ENCODE results near the gene ATP6V0D1.

ATP6V0D1 gene

DNA sequence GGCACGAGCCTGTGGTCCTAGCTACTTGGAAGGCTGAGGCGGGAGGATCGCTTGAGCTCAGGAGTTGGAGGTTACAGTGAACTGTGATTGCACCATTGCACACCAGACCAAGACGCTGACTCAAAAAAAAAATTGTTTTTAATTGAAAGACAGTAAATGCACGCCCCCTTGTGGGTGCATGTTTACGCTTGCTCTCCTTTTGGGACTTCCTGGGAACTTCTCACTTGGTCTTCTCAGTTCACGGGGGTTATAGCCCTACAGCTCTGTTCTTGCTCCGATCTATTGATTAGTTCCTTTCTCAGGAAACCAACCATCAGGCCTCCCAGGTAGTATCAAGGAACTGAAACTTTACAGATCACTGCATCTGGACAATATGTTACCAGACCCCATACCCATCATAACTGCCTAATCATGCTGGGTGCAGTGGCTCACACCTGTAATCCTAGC, 33.4 kb upstream of the ATP6V0D1 start (continued):
- TF ChIP-seq ZNF658 (tag by site-specific recombination; IDR thresholded peaks at IDR 0.05) (no peak), KLF8 (tag by site-specific recombination; IDR thresholded peaks at IDR 0.05) (no peak), ZNF366 (tag by site-specific recombination; conservative IDR thresholded peaks at IDR 0.05) (no peak), ZNF433 (tag by site-specific recombination; IDR thresholded peaks at IDR 0.05; ENCODE audit: low read depth) (no peak), MEIS1 (CRISPR knock-in tag; IDR thresholded peaks at IDR 0.05; ENCODE audit: borderline replicate concordance) (no peak), ZNF174 (tag by site-specific recombination; IDR thresholded peaks at IDR 0.05) (no peak), ZNF530 (tag by site-specific recombination; IDR thresholded peaks at IDR 0.05; ENCODE audit: low read depth) (no peak), FEZF1 (tag by site-specific recombination; IDR thresholded peaks at IDR 0.05) (no peak), ZNF335 (tag by site-specific recombination; conservative IDR thresholded peaks at IDR 0.05) (0 out of 2 replicates have a peak, but pooled peaks have one; percentile 11), ZNF133 (tag by site-specific recombination; IDR thresholded peaks at IDR 0.05) (no peak), ZNF707 (tag by site-specific recombination; IDR thresholded peaks at IDR 0.05) (no peak), OVOL3 (tag by site-specific recombination; IDR thresholded peaks at IDR 0.05) (no peak), ZNF571 (tag by site-specific recombination; IDR thresholded peaks at IDR 0.05) (no peak), OSR2 (tag by site-specific recombination; IDR thresholded peaks at IDR 0.05) (no peak), ZXDB (tag by site-specific recombination; IDR thresholded peaks at IDR 0.05) (0 out of 2 replicates have a peak, but pooled peaks have one; percentile 36), ZNF548 (tag by site-specific recombination; IDR thresholded peaks at IDR 0.05) (no peak), ZNF624 (tag by site-specific recombination; IDR thresholded peaks at IDR 0.05) (no peak), ZNF391 (tag by site-specific recombination; IDR thresholded peaks at IDR 0.05; ENCODE audit: borderline replicate concordance, low read depth) (no peak), ZNF76 (tag by site-specific recombination; IDR thresholded peaks at IDR 0.05; ENCODE audit: borderline replicate concordance, low read depth) (no peak), ZNF521 (tag by site-specific recombination; IDR thresholded peaks at IDR 0.05) (no peak), ZNF654 (tag by site-specific recombination; IDR thresholded peaks at IDR 0.05; ENCODE audit: low read depth) (peak; percentile 58), BCL11B (tag by site-specific recombination; IDR thresholded peaks at IDR 0.05; ENCODE audit: low read depth) (no peak)
- TF ChIP-seq, protein P1, sequence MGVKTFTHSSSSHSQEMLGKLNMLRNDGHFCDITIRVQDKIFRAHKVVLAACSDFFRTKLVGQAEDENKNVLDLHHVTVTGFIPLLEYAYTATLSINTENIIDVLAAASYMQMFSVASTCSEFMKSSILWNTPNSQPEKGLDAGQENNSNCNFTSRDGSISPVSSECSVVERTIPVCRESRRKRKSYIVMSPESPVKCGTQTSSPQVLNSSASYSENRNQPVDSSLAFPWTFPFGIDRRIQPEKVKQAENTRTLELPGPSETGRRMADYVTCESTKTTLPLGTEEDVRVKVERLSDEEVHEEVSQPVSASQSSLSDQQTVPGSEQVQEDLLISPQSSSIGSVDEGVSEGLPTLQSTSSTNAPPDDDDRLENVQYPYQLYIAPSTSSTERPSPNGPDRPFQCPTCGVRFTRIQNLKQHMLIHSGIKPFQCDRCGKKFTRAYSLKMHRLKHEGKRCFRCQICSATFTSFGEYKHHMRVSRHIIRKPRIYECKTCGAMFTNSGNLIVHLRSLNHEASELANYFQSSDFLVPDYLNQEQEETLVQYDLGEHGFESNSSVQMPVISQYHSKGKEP (tag by site-specific recombination; IDR thresholded peaks at IDR 0.05), result 0 out of 2 replicates have a peak, but pooled peaks have one; percentile 28
- TF ChIP-seq, protein P2, sequence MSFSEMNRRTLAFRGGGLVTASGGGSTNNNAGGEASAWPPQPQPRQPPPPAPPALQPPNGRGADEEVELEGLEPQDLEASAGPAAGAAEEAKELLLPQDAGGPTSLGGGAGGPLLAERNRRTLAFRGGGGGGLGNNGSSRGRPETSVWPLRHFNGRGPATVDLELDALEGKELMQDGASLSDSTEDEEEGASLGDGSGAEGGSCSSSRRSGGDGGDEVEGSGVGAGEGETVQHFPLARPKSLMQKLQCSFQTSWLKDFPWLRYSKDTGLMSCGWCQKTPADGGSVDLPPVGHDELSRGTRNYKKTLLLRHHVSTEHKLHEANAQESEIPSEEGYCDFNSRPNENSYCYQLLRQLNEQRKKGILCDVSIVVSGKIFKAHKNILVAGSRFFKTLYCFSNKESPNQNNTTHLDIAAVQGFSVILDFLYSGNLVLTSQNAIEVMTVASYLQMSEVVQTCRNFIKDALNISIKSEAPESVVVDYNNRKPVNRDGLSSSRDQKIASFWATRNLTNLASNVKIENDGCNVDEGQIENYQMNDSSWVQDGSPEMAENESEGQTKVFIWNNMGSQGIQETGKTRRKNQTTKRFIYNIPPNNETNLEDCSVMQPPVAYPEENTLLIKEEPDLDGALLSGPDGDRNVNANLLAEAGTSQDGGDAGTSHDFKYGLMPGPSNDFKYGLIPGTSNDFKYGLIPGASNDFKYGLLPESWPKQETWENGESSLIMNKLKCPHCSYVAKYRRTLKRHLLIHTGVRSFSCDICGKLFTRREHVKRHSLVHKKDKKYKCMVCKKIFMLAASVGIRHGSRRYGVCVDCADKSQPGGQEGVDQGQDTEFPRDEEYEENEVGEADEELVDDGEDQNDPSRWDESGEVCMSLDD (tag by site-specific recombination; IDR thresholded peaks at IDR 0.05), result no peak
- TF ChIP-seq, protein P3, sequence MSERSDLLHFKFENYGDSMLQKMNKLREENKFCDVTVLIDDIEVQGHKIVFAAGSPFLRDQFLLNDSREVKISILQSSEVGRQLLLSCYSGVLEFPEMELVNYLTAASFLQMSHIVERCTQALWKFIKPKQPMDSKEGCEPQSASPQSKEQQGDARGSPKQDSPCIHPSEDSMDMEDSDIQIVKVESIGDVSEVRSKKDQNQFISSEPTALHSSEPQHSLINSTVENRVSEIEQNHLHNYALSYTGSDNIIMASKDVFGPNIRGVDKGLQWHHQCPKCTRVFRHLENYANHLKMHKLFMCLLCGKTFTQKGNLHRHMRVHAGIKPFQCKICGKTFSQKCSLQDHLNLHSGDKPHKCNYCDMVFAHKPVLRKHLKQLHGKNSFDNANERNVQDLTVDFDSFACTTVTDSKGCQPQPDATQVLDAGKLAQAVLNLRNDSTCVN (tag by site-specific recombination; optimal IDR thresholded peaks at IDR 0.05), result no peak
- TF ChIP-seq, protein P4, sequence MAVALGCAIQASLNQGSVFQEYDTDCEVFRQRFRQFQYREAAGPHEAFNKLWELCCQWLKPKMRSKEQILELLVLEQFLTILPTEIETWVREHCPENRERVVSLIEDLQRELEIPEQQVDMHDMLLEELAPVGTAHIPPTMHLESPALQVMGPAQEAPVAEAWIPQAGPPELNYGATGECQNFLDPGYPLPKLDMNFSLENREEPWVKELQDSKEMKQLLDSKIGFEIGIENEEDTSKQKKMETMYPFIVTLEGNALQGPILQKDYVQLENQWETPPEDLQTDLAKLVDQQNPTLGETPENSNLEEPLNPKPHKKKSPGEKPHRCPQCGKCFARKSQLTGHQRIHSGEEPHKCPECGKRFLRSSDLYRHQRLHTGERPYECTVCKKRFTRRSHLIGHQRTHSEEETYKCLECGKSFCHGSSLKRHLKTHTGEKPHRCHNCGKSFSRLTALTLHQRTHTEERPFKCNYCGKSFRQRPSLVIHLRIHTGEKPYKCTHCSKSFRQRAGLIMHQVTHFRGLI (tag by site-specific recombination; IDR thresholded peaks at IDR 0.05), result no peak
- TF ChIP-seq, protein P5, sequence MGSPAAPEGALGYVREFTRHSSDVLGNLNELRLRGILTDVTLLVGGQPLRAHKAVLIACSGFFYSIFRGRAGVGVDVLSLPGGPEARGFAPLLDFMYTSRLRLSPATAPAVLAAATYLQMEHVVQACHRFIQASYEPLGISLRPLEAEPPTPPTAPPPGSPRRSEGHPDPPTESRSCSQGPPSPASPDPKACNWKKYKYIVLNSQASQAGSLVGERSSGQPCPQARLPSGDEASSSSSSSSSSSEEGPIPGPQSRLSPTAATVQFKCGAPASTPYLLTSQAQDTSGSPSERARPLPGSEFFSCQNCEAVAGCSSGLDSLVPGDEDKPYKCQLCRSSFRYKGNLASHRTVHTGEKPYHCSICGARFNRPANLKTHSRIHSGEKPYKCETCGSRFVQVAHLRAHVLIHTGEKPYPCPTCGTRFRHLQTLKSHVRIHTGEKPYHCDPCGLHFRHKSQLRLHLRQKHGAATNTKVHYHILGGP (tag by site-specific recombination; IDR thresholded peaks at IDR 0.05), result no peak
- TF ChIP-seq, protein P6, sequence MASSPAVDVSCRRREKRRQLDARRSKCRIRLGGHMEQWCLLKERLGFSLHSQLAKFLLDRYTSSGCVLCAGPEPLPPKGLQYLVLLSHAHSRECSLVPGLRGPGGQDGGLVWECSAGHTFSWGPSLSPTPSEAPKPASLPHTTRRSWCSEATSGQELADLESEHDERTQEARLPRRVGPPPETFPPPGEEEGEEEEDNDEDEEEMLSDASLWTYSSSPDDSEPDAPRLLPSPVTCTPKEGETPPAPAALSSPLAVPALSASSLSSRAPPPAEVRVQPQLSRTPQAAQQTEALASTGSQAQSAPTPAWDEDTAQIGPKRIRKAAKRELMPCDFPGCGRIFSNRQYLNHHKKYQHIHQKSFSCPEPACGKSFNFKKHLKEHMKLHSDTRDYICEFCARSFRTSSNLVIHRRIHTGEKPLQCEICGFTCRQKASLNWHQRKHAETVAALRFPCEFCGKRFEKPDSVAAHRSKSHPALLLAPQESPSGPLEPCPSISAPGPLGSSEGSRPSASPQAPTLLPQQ (tag by site-specific recombination; IDR thresholded peaks at IDR 0.05), result peak; percentile 40; the same call in 1 of the 2 replicates
